K562 (cell line): ENCODE measurements around the gene SLC9A3. TPM values are rescaled to one million over a fixed set of nuclear protein-coding genes. Genes with fewer than 3 reads are reported as not detected.

ENCODE experiments used
- ZNF407 ChIP-seq: fragments of 450-650 bp; IDR thresholded peaks from 2 replicates; pipeline ENCODE4 v1.6.1; 2016; ENCODE audit warnings: low read depth
- polyA plus RNA-seq, 8 experiments: library from polyadenylated mRNA; depleted of rRNA in 4 of 8; stranded (reverse) in 5 of 8; unstranded in 3 of 8; fragments of >200 nt; fragmentation: Nextera tagmentation in 2 of 8; fragmentation: Illumina TruSeq in 1 of 8; extraction: Ambion mirVana in 2 of 8; extraction: Trizol in 1 of 8; gene quantifications; 2 replicates each; pipeline versions ENCODE4 v1.2.1 to v1.2.3, GENCODE V29; 2011 to 2014; ENCODE audit warnings: inconsistent platforms in 1 of 8, missing spikeins in 1 of 8
- total RNA-seq, 7 experiments: library from RNA; depleted of rRNA in 6 of 7; stranded (reverse); fragments of >200 nt in 6 of 7; fragmentation: Illumina TruSeq in 2 of 7; extraction: Trizol in 2 of 7; gene quantifications; 2 replicates each; pipeline versions ENCODE4 v1.2.1 to v1.2.3, GENCODE V29; 2011 to 2021; ENCODE audit warnings: low replicate concordance in 1 of 7

Gene SLC9A3
- total and polyA plus RNA-seq, 9 of the 15 experiments (the other 6 are each of a cell fraction or from before 2014, with no cell fraction given), result 1.5 to 5.8 (median 3.7) TPM; not detected in 2

- no peak for TF ChIP-seq ZNF407
Measured at GRCh38 chr5:541539-542318, 17.5 kb upstream of the SLC9A3 start (continued).
